ENCODE measurements around the gene GJB2. TPM values are rescaled to one million over a fixed set of nuclear protein-coding genes. Genes with fewer than 3 reads are reported as not detected.
A peak's percentile ranks its signal among the peaks of the same experiment; 100 is the strongest.

The GJB2 gene
- total RNA-seq, 1 donor from 2014 or later = not detected

GRCh38 chr13:20192158-20192835 is 441 bp downstream of the GJB2 start:
- no peaks in the 10 kb centered on the region for H3K36me3 Mint-ChIP-seq (ENCODE audit: low read depth)
- TF ChIP-seq CTCF (conservative IDR thresholded peaks at IDR 0.05) = no peak
- peaks cover 9% of the 10 kb centered on the region for H3K4me1 Mint-ChIP-seq
- H3K27ac Mint-ChIP-seq (ENCODE audit: unreplicated experiment) = no peak overlapping the region
- DNase-seq (ENCODE audit: low read depth, low spot score) = no peak
- H3K27me3 Mint-ChIP-seq (ENCODE audit: low read depth) = peaks cover 91% of the 10 kb centered on the region
- no peaks in the 10 kb centered on the region for H3K9me3 Mint-ChIP-seq
- H3K4me3 Mint-ChIP-seq = peak overlapping the region; percentile 82

GRCh38 chr13:20191311-20192157 is 1.2 kb downstream of the GJB2 start:
- H3K27me3 Mint-ChIP-seq (ENCODE audit: low read depth) = peaks cover 88% of the 10 kb centered on the region
- no peak for DNase-seq (ENCODE audit: low read depth, low spot score)

GRCh38 chr13:20190481-20191310 is 2.0 kb downstream of the GJB2 start:
- Mint-ChIP-seq H3K9me3 (no peaks in the 10 kb centered on the region), H3K36me3 (ENCODE audit: low read depth) (no peaks in the 10 kb centered on the region), H3K4me3 (peak overlapping the region; percentile 82), H3K27me3 (ENCODE audit: low read depth) (peaks cover 80% of the 10 kb centered on the region), H3K4me1 (peaks cover 6% of the 10 kb centered on the region), H3K27ac (ENCODE audit: unreplicated experiment) (no peak overlapping the region)
- no peak for DNase-seq (ENCODE audit: low read depth, low spot score)
- TF ChIP-seq CTCF (conservative IDR thresholded peaks at IDR 0.05) = no peak

More at GRCh38 chr13:20191311-20192157, 1.2 kb downstream of the GJB2 start:
- Mint-ChIP-seq H3K4me3 (peak overlapping the region; percentile 82), H3K9me3 (no peaks in the 10 kb centered on the region), H3K27ac (ENCODE audit: unreplicated experiment) (no peak overlapping the region), H3K4me1 (peaks cover 6% of the 10 kb centered on the region), H3K36me3 (ENCODE audit: low read depth) (no peaks in the 10 kb centered on the region)
- TF ChIP-seq CTCF (conservative IDR thresholded peaks at IDR 0.05) = no peak

GRCh38 chr13:20190076-20190475 is 2.7 kb downstream of the GJB2 start:
- H3K9me3 Mint-ChIP-seq = no peaks in the 10 kb centered on the region
- H3K27me3 Mint-ChIP-seq (ENCODE audit: low read depth) = peaks cover 76% of the 10 kb centered on the region
- no peak for DNase-seq (ENCODE audit: low read depth, low spot score)
- peaks cover 6% of the 10 kb centered on the region for H3K4me1 Mint-ChIP-seq
- H3K36me3 Mint-ChIP-seq (ENCODE audit: low read depth) = no peaks in the 10 kb centered on the region
- no peak overlapping the region for H3K4me3 Mint-ChIP-seq
- no peak overlapping the region for H3K27ac Mint-ChIP-seq (ENCODE audit: unreplicated experiment)
- no peak for TF ChIP-seq CTCF (conservative IDR thresholded peaks at IDR 0.05)

Measured in neural crest cell (in vitro differentiated cells).